B cell (primary cell): ENCODE measurements around the gene CDH5.

ENCODE experiments used
- CTCF ChIP-seq: fragments of 200-600 bp; IDR thresholded peaks from one replicate; pipeline ENCODE4 v1.8.0; 2022; ENCODE audit warnings: antibody characterized with exemption, mild to moderate bottlenecking
- EZH2 ChIP-seq: IDR thresholded peaks from 2 replicates; pipeline ENCODE4 v1.6.1; 2012; ENCODE audit warnings: borderline replicate concordance, low read depth, mild to moderate bottlenecking, moderate library complexity, low read length; ENCODE audit not compliant: insufficient read depth, poor library complexity, severe bottlenecking

GRCh38 chr16:66425651-66426050 lies 59.2 kb downstream of the CDH5 start:
- TF ChIP-seq CTCF (no peak), EZH2 (no peak)
